Measurements from ENCODE around the gene KCNQ5. TPM values are rescaled to one million over a fixed set of nuclear protein-coding genes. Genes with fewer than 3 reads are reported as not detected.

Gene KCNQ5
- total and polyA plus RNA-seq, 10 of the 15 experiments (the other 5 are each of a cell fraction or from before 2014, with no cell fraction given) = 0.60 to 16.2 (median 3.2) TPM

DNA sequence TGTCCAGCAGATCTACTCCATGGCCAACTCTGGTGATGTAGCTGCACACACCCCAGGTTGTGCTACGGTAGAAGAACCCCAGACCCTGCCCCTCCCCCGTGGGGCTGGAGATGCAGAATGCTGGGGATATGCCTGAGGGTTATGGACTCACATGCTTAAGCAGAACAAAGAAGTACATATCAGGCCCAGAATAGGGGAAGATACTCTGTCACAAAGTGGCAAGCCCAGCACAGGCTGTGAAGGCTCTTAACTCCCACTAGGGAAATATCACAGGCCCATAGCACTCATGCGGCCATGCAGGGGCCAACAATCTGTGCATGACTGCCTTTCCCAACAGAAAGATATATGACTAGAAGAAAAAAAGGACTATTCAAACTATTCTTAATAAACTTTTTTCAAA is 234.9 kb downstream of the KCNQ5 start:
- Histone ChIP-seq H3K36me3 (ENCODE audit: control insufficient read depth in 2 of 2, insufficient read depth in 2 of 2, low read length in 1 of 2) (no peaks in the 10 kb centered on the region), H3K4me1 (ENCODE audit: control insufficient read depth, insufficient read depth, low read length) (no peaks in the 10 kb centered on the region), H3K4me3 (no peak overlapping the region), H3K27ac (ENCODE audit: control insufficient read depth, insufficient read depth) (no peak overlapping the region), H3K4me2 (ENCODE audit: control insufficient read depth, insufficient read depth) (no peak overlapping the region), H3K9ac (ENCODE audit: control insufficient read depth, insufficient read depth, low read length) (no peak overlapping the region), H2AFZ (ENCODE audit: control insufficient read depth, low read depth, low read length) (no peak overlapping the region), H3K27me3 (replicated peaks in 1 of 2; ENCODE audit: control insufficient read depth in 2 of 2, insufficient read depth in 2 of 2, low read length in 1 of 2) (no peaks in the 10 kb centered on the region), H3K9me3 (replicated peaks; ENCODE audit: control insufficient read depth, insufficient read depth, low read length) (no peaks in the 10 kb centered on the region), H4K20me1 (ENCODE audit: control insufficient read depth, insufficient read depth) (no peaks in the 10 kb centered on the region), H3K79me2 (ENCODE audit: control insufficient read depth, insufficient read depth, low read length) (no peaks in the 10 kb centered on the region)
- in situ Hi-C loops (cut with MboI) = no loop called here
- no peak for DNase-seq (ENCODE audit: low read depth, low spot score)
- FAIRE-seq = no peak
- WGBS (ENCODE audit: insufficient coverage, insufficient replicate concordance, low lambda C conversion rate, missing lambda C conversion rate) = 85% methylated on average over 3 of the region's 3 CpGs
- intact Hi-C loops (cut with micrococcal nuclease; ENCODE audit: unreplicated experiment) = no loop called here
- CTCF ChIA-PET = no interaction called here
- SMC1A ChIA-PET (ENCODE audit: uncharacterized antibody, unreplicated experiment) = interaction anchor here (0.6 kb wide), 1 partner anchor 12 kb away, joined by 4 read pairs; no protein-coding TSS in a partner anchor
- RAD21 ChIA-PET (ENCODE audit: unreplicated experiment) = no interaction called here
- POLR2A ChIA-PET = no interaction called here
- no TSS peak for BruUV-seq (replicated peaks)
- TF ChIP-seq FOS (IDR thresholded peaks at IDR 0.05; ENCODE audit: borderline replicate concordance, extremely low read depth, insufficient read length) (no peak), SMC3 (IDR thresholded peaks at IDR 0.05; ENCODE audit: borderline replicate concordance, low read length) (no peak), ZBTB33 (IDR thresholded peaks at IDR 0.05) (no peak), MAX (IDR thresholded peaks at IDR 0.05; ENCODE audit: low read depth, low read length) (no peak), STAT3 (IDR thresholded peaks at IDR 0.05; ENCODE audit: low read depth, low read length) (no peak), JUNB (IDR thresholded peaks at IDR 0.05) (no peak), NFXL1 (IDR thresholded peaks at IDR 0.05; ENCODE audit: borderline replicate concordance) (no peak), NR2F1 (conservative IDR thresholded peaks at IDR 0.05) (no peak), KDM1A (IDR thresholded peaks at IDR 0.05; ENCODE audit: borderline replicate concordance) (no peak), IRF3 (IDR thresholded peaks at IDR 0.05) (no peak), CHD1 (IDR thresholded peaks at IDR 0.05; ENCODE audit: low read depth, low read length) (no peak), ZSCAN29 (IDR thresholded peaks at IDR 0.05) (no peak)
- TF ChIP-seq, protein P1, sequence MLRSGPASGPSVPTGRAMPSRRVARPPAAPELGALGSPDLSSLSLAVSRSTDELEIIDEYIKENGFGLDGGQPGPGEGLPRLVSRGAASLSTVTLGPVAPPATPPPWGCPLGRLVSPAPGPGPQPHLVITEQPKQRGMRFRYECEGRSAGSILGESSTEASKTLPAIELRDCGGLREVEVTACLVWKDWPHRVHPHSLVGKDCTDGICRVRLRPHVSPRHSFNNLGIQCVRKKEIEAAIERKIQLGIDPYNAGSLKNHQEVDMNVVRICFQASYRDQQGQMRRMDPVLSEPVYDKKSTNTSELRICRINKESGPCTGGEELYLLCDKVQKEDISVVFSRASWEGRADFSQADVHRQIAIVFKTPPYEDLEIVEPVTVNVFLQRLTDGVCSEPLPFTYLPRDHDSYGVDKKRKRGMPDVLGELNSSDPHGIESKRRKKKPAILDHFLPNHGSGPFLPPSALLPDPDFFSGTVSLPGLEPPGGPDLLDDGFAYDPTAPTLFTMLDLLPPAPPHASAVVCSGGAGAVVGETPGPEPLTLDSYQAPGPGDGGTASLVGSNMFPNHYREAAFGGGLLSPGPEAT (IDR thresholded peaks at IDR 0.05; ENCODE audit: low read depth) = no peak
- TF ChIP-seq, protein P2, sequence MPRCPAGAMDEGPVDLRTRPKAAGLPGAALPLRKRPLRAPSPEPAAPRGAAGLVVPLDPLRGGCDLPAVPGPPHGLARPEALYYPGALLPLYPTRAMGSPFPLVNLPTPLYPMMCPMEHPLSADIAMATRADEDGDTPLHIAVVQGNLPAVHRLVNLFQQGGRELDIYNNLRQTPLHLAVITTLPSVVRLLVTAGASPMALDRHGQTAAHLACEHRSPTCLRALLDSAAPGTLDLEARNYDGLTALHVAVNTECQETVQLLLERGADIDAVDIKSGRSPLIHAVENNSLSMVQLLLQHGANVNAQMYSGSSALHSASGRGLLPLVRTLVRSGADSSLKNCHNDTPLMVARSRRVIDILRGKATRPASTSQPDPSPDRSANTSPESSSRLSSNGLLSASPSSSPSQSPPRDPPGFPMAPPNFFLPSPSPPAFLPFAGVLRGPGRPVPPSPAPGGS (IDR thresholded peaks at IDR 0.05; ENCODE audit: borderline replicate concordance, insufficient read depth, low read depth, low read length, poor library complexity, severe bottlenecking) = no peak
- no peak for ATAC-seq

Measured in GM12878 (cell line).